Measurements from ENCODE around the gene DKK3. TPM values are rescaled to one million over a fixed set of nuclear protein-coding genes. Genes with fewer than 3 reads are reported as not detected.

The DKK3 gene
- total RNA-seq, 1 donor from 2014 or later, result 23.9 TPM

GRCh38 chr11:11973361-11973800 is 35.0 kb downstream of the DKK3 start:
- peaks cover 87% of the 10 kb centered on the region for H3K4me1 Mint-ChIP-seq
- peaks cover 4% of the 10 kb centered on the region for H3K9me3 Mint-ChIP-seq
- H3K4me3 Mint-ChIP-seq, result peak overlapping the region; percentile 46
- TF ChIP-seq EZH2 (IDR thresholded peaks at IDR 0.05) (no peak), EZH2phosphoT487 (IDR thresholded peaks at IDR 0.05) (no peak)
- TF ChIP-seq, protein P1, sequence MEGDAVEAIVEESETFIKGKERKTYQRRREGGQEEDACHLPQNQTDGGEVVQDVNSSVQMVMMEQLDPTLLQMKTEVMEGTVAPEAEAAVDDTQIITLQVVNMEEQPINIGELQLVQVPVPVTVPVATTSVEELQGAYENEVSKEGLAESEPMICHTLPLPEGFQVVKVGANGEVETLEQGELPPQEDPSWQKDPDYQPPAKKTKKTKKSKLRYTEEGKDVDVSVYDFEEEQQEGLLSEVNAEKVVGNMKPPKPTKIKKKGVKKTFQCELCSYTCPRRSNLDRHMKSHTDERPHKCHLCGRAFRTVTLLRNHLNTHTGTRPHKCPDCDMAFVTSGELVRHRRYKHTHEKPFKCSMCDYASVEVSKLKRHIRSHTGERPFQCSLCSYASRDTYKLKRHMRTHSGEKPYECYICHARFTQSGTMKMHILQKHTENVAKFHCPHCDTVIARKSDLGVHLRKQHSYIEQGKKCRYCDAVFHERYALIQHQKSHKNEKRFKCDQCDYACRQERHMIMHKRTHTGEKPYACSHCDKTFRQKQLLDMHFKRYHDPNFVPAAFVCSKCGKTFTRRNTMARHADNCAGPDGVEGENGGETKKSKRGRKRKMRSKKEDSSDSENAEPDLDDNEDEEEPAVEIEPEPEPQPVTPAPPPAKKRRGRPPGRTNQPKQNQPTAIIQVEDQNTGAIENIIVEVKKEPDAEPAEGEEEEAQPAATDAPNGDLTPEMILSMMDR (IDR thresholded peaks at IDR 0.05), result no peak
- Histone ChIP-seq H4K20me1 (ENCODE audit: low read depth) (no peaks in the 10 kb centered on the region), H3K27ac (no peak overlapping the region), H3K4me2 (no peak overlapping the region), H3F3A (ENCODE audit: low read depth) (no peaks in the 10 kb centered on the region), H3K36me3 (no peaks in the 10 kb centered on the region), H3K9me3 (ENCODE audit: low read depth) (no peaks in the 10 kb centered on the region), H3K27me3 (no peaks in the 10 kb centered on the region), H3K4me1 (peaks cover 26% of the 10 kb centered on the region), H3K79me2 (ENCODE audit: low read depth) (no peaks in the 10 kb centered on the region), H2AFZ (replicated peaks) (no peak overlapping the region), H3K9ac (no peak overlapping the region), H3K4me3 (no peak overlapping the region)
- peak overlapping the region; percentile 99 for H3K27ac Mint-ChIP-seq
- H3K36me3 Mint-ChIP-seq, result peaks cover 15% of the 10 kb centered on the region
- H3K27me3 Mint-ChIP-seq (ENCODE audit: insufficient read depth, low read depth), result peaks cover 6% of the 10 kb centered on the region
- DNase-seq (ENCODE audit: low spot score), result no peak

GRCh38 chr11:11972730-11973341 is 35.6 kb downstream of the DKK3 start:
- Histone ChIP-seq H3K27ac (no peak overlapping the region), H4K20me1 (ENCODE audit: low read depth) (no peaks in the 10 kb centered on the region), H3K4me2 (no peak overlapping the region), H3K4me3 (no peak overlapping the region), H3K27me3 (no peaks in the 10 kb centered on the region), H2AFZ (replicated peaks) (no peak overlapping the region), H3K79me2 (ENCODE audit: low read depth) (no peaks in the 10 kb centered on the region), H3F3A (ENCODE audit: low read depth) (no peaks in the 10 kb centered on the region), H3K36me3 (no peaks in the 10 kb centered on the region), H3K9me3 (ENCODE audit: low read depth) (no peaks in the 10 kb centered on the region), H3K9ac (no peak overlapping the region), H3K4me1 (peaks cover 26% of the 10 kb centered on the region)
- no peak for DNase-seq (ENCODE audit: low spot score)
- H3K9me3 Mint-ChIP-seq, result peaks cover 4% of the 10 kb centered on the region
- TF ChIP-seq, protein P1 (IDR thresholded peaks at IDR 0.05), result no peak
- TF ChIP-seq EZH2phosphoT487 (IDR thresholded peaks at IDR 0.05), result no peak
- no peak for TF ChIP-seq EZH2 (IDR thresholded peaks at IDR 0.05)
- H3K27ac Mint-ChIP-seq, result peak overlapping the region; percentile 99
- H3K36me3 Mint-ChIP-seq, result peaks cover 14% of the 10 kb centered on the region
- peak overlapping the region; percentile 63 for H3K4me3 Mint-ChIP-seq
- peaks cover 6% of the 10 kb centered on the region for H3K27me3 Mint-ChIP-seq (ENCODE audit: insufficient read depth, low read depth)
- peaks cover 84% of the 10 kb centered on the region for H3K4me1 Mint-ChIP-seq

DNA sequence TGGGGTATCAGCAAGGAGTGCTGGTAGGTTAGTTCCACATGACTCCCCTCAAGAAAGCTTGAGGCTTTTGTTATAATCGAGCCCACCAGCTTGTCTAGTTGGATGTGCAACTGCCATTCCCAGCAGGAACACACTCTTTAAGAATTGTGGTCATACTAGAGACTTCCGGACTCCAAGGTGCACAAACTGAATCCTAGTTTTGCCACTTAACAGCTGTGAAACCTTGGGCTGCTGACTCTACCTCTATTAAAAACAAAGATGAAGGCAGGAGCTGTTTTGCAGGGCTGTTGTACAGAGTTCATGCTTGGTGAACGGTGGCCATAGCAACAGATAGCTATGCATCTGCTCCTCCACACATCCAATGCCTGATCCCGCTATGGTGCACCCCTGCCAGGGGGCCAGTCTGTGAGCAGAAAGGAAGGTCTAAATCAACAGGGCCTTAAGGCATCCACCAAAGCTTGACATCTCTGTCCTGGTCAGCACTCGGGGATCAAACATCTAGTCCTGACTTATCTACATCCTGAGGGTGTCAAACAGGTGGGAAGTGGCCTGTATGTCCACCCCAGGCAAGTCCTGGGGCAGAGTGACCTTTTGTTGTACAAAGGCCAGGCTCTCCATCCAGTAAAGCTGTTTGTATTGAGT is 36.4 kb downstream of the DKK3 start:
- peak overlapping the region; percentile 99 for H3K27ac Mint-ChIP-seq
- Histone ChIP-seq H3K36me3 (no peaks in the 10 kb centered on the region), H4K20me1 (ENCODE audit: low read depth) (no peaks in the 10 kb centered on the region), H3F3A (ENCODE audit: low read depth) (no peaks in the 10 kb centered on the region), H3K4me3 (no peak overlapping the region), H3K4me2 (peak overlapping the region; percentile 27), H3K79me2 (ENCODE audit: low read depth) (no peaks in the 10 kb centered on the region), H3K9ac (no peak overlapping the region), H3K9me3 (ENCODE audit: low read depth) (no peaks in the 10 kb centered on the region), H3K4me1 (peaks cover 25% of the 10 kb centered on the region), H3K27me3 (no peaks in the 10 kb centered on the region), H2AFZ (replicated peaks) (no peak overlapping the region), H3K27ac (no peak overlapping the region)
- DNase-seq (ENCODE audit: low spot score), result no peak
- TF ChIP-seq, protein P1 (IDR thresholded peaks at IDR 0.05), result no peak
- TF ChIP-seq EZH2 (IDR thresholded peaks at IDR 0.05) (no peak), EZH2phosphoT487 (IDR thresholded peaks at IDR 0.05) (no peak)
- peak overlapping the region; percentile 63 for H3K4me3 Mint-ChIP-seq
- peaks cover 4% of the 10 kb centered on the region for H3K9me3 Mint-ChIP-seq
- H3K4me1 Mint-ChIP-seq, result peaks cover 84% of the 10 kb centered on the region
- H3K36me3 Mint-ChIP-seq, result peaks cover 17% of the 10 kb centered on the region
- peaks cover 6% of the 10 kb centered on the region for H3K27me3 Mint-ChIP-seq (ENCODE audit: insufficient read depth, low read depth)

All from neural progenitor cell (in vitro differentiated cells).